K562 (cell line): ENCODE results near the gene CHPF. TPM values are rescaled to one million over a fixed set of nuclear protein-coding genes. Genes with fewer than 3 reads are reported as not detected.

ENCODE experiments used
- ATAC-seq: fragments of 200-7000 bp; cut with Tn5 transposase; 3 replicates; pipeline ENCODE4 v1.9.1; 2020; ENCODE audit warnings: moderate library complexity
- BruUV-seq: library from RNA; stranded (reverse); fragments of 400-500 nt; replicated peaks from 2 replicates; lab custom pipeline; 2021; lab: Mats Ljungman, UMichigan
- CTCF ChIA-PET: fragments of 300-600 bp; formaldehyde crosslinking; extraction: SDS; loops from one replicate; lab custom pipeline; 2021; ENCODE audit warnings: low intra/inter-chr PET ratio; lab: Yijun Ruan, JAX
- POLR2A ChIA-PET: fragments of 300-600, 350-650 bp; sonication (Branson Sonifier 250); formaldehyde crosslinking; extraction: SDS; loops from one replicate; lab custom pipeline; 2021; ENCODE audit warnings: antibody characterized with exemption, inconsistent platforms; lab: Yijun Ruan, JAX
- DNase-seq, 4 experiments: peaks; one replicate each; pipeline versions ENCODE4 v3.0.0 to v3.0.0-alpha.2; 2011 to 2018; ENCODE audit warnings: low spot score in 3 of 4, mixed read lengths in 3 of 4; ENCODE audit errors: extremely low read depth in 1 of 4
- FAIRE-seq: peaks from 2 replicates; lab custom pipeline; 2011; peaks lifted over from hg19 to GRCh38; lab: Jason Lieb, UNC
- H2AFZ ChIP-seq: 2 replicates; pipeline ENCODE4 v1.6.0; 2011; ENCODE audit warnings: low read depth, low read length, control low read depth, inconsistent platforms
- H3K27ac ChIP-seq: fragments of 200-600 bp; 3 replicates; pipeline ENCODE4 v1.8.0; 2011; ENCODE audit warnings: low read depth, mild to moderate bottlenecking, control low read depth, inconsistent platforms, low read length, moderate library complexity, mixed read lengths; ENCODE audit errors: extremely low read depth
- H3K27me3 ChIP-seq, 2 experiments: fragments of 300-600 bp in 1 of 2; 2 replicates in 1 of 2; 3 replicates in 1 of 2; pipeline versions ENCODE4 v1.6.0 to v1.8.0; 2011; ENCODE audit warnings: inconsistent platforms in 2 of 2, low read length in 2 of 2, mild to moderate bottlenecking in 1 of 2, mixed read lengths in 1 of 2, moderate library complexity in 1 of 2; ENCODE audit not compliant: control insufficient read depth in 2 of 2, insufficient read depth in 2 of 2
- H3K36me3 ChIP-seq: fragments of 300-600 bp; 3 replicates; pipeline ENCODE4 v1.8.0; 2011; ENCODE audit warnings: mild to moderate bottlenecking, low read length, inconsistent platforms; ENCODE audit not compliant: control insufficient read depth, insufficient read depth
- H3K4me1 ChIP-seq, 2 experiments: fragments of 200-600 bp in 1 of 2; replicated peaks in 1 of 2; 2 replicates in 1 of 2; 3 replicates in 1 of 2; pipeline versions ENCODE4 v1.5.1 to v1.8.0; 2011; ENCODE audit warnings: inconsistent platforms in 2 of 2, low read length in 2 of 2, mild to moderate bottlenecking in 1 of 2, mixed read lengths in 1 of 2, moderate library complexity in 1 of 2; ENCODE audit not compliant: control insufficient read depth in 2 of 2, insufficient read depth in 2 of 2
- H3K4me2 ChIP-seq: 2 replicates; pipeline ENCODE4 v1.6.1; 2011; ENCODE audit warnings: low read length, control low read depth, inconsistent platforms, mixed read lengths; ENCODE audit not compliant: insufficient read depth
- H3K4me3 ChIP-seq: fragments of 200-600 bp; sonication (generic), shearing (Covaris generic); 2 replicates; pipeline ENCODE4 v1.5.1; 2016; ENCODE audit warnings: control low read depth, inconsistent platforms
- H3K79me2 ChIP-seq: fragments of 200-600 bp; 3 replicates; pipeline ENCODE4 v1.8.0; 2011; ENCODE audit warnings: low read length, inconsistent platforms; ENCODE audit not compliant: control insufficient read depth, insufficient read depth
- H3K9ac ChIP-seq, 2 experiments: 2 replicates each; pipeline versions ENCODE4 v1.6.0 to v1.6.1; 2011; ENCODE audit warnings: low read depth in 2 of 2, low read length in 2 of 2, control low read depth in 1 of 2, inconsistent platforms in 1 of 2, mild to moderate bottlenecking in 1 of 2, mixed read lengths in 1 of 2; ENCODE audit not compliant: insufficient read depth in 1 of 2
- H3K9me1 ChIP-seq: one replicate; pipeline ENCODE4 v1.6.0; 2011; ENCODE audit warnings: inconsistent platforms, mild to moderate bottlenecking, low read length, moderate library complexity; ENCODE audit not compliant: control insufficient read depth, insufficient read depth
- H3K9me3 ChIP-seq: replicated peaks from 2 replicates; pipeline ENCODE4 v1.5.1; 2011; ENCODE audit warnings: low read depth, low read length, inconsistent platforms; ENCODE audit not compliant: control insufficient read depth, insufficient read depth
- H4K20me1 ChIP-seq: replicated peaks from 2 replicates; pipeline ENCODE4 v1.6.1; 2011; ENCODE audit warnings: low read length, inconsistent platforms, mixed read lengths; ENCODE audit not compliant: control insufficient read depth, insufficient read depth
- DIDO1 ChIP-seq: fragments of 450-650 bp; IDR thresholded peaks from 2 replicates; pipeline ENCODE4 v1.6.1; 2016; ENCODE audit warnings: low read depth, missing biosample characterization, missing genetic modification characterization
- DMBX1 ChIP-seq: fragments of 250-450 bp; sonication (Bioruptor Pico); IDR thresholded peaks from 2 replicates; pipeline ENCODE4 v1.8.0; 2022; ENCODE audit warnings: inconsistent platforms, mild to moderate bottlenecking, moderate library complexity, borderline replicate concordance
- ERF ChIP-seq: fragments of 450-650 bp; formaldehyde crosslinking; IDR thresholded peaks from 2 replicates; pipeline ENCODE4 v1.4.0; 2020; ENCODE audit warnings: mild to moderate bottlenecking, mixed read lengths
- ESRRA ChIP-seq: fragments of 450-650 bp; IDR thresholded peaks from 2 replicates; pipeline ENCODE4 v1.6.1; 2014; ENCODE audit warnings: low read depth, mild to moderate bottlenecking, moderate library complexity, borderline replicate concordance
- HDGF ChIP-seq: fragments of 450-650 bp; IDR thresholded peaks from 2 replicates; pipeline ENCODE4 v1.6.1; 2016
- LARP7 ChIP-seq: fragments of 450-650 bp; IDR thresholded peaks from 2 replicates; pipeline ENCODE4 v1.6.1; 2016
- MAZ ChIP-seq, 2 experiments: fragments of 450-650 bp in 1 of 2; sonication (generic) in 1 of 2; formaldehyde crosslinking; IDR thresholded peaks in 1 of 2; conservative IDR thresholded peaks in 1 of 2; 2 replicates each; pipeline versions ENCODE4 v1.4.0 to v1.5.0; 2020; ENCODE audit warnings: mild to moderate bottlenecking in 1 of 2, missing genetic modification reagents in 1 of 2
- NR1H2 ChIP-seq: sonication (generic); formaldehyde crosslinking; IDR thresholded peaks from 2 replicates; pipeline ENCODE4 v1.4.0; 2020; ENCODE audit warnings: mild to moderate bottlenecking, missing genetic modification reagents
- POLR2AphosphoS2 ChIP-seq: IDR thresholded peaks from 2 replicates; pipeline ENCODE4 v1.6.1; 2012; ENCODE audit warnings: low read length, improper control_type of control experiment
- PYGO2 ChIP-seq: fragments of 450-650 bp; IDR thresholded peaks from 2 replicates; pipeline ENCODE4 v1.6.1; 2016; ENCODE audit warnings: mild to moderate bottlenecking, missing genetic modification characterization, moderate library complexity, missing compliant biosample characterization
- RUNX1 ChIP-seq: sonication (generic); IDR thresholded peaks from 2 replicates; pipeline ENCODE4 v1.6.1; 2016; ENCODE audit warnings: antibody characterized with exemption, low read depth
- SMAD4 ChIP-seq: fragments of 250-450 bp; sonication (Bioruptor Pico); conservative IDR thresholded peaks from 2 replicates; pipeline ENCODE4 v1.8.0; 2021; ENCODE audit warnings: inconsistent platforms, mild to moderate bottlenecking, moderate library complexity
- SMARCC2 ChIP-seq: fragments of 450-650 bp; IDR thresholded peaks from 2 replicates; pipeline ENCODE4 v1.6.1; 2017; ENCODE audit warnings: antibody characterized with exemption, moderate library complexity, mild to moderate bottlenecking, low read depth
- TEAD2 ChIP-seq: fragments of 450-650 bp; IDR thresholded peaks from 2 replicates; pipeline ENCODE4 v1.6.1; 2016; ENCODE audit warnings: missing genetic modification characterization, control low read depth, missing compliant biosample characterization
- TGIF2 ChIP-seq: sonication (generic); formaldehyde crosslinking; IDR thresholded peaks from 2 replicates; pipeline ENCODE4 v1.8.1; 2022; ENCODE audit warnings: mild to moderate bottlenecking, missing genetic modification reagents, moderate library complexity
- ZFPM2 ChIP-seq: fragments of 250-450 bp; sonication (Bioruptor Pico); IDR thresholded peaks from 2 replicates; pipeline ENCODE4 v1.5.1; 2022; ENCODE audit warnings: mild to moderate bottlenecking
- ZNF165 ChIP-seq: fragments of 250-450 bp; sonication (Bioruptor Pico); IDR thresholded peaks from 2 replicates; pipeline ENCODE4 v1.4.0; 2020; ENCODE audit warnings: borderline replicate concordance
- ZNF695 ChIP-seq: fragments of 450-650 bp; formaldehyde crosslinking; IDR thresholded peaks from 2 replicates; pipeline ENCODE4 v1.4.0; 2020; ENCODE audit warnings: mild to moderate bottlenecking, moderate library complexity
- WGBS: fragments of 100-300 bp; shearing (Covaris generic); methylation state at CpG from one replicate; pipeline ENCODE4 v1.1.6; 2016; ENCODE audit warnings: low coverage, mixed read lengths; ENCODE audit not compliant: insufficient coverage; ENCODE audit errors: missing lambda C conversion rate; 5-methylcytosine and 5-hydroxymethylcytosine counted together
- in situ Hi-C: fragments of 300-500 bp; cut with MboI; formaldehyde crosslinking; loops from 4 replicates; pipeline ENCODE4 v1.15.0; 2018; ENCODE audit warnings: inconsistent platforms, mixed read lengths
- intact Hi-C: fragments of 100-400 bp; cut with micrococcal nuclease; formaldehyde crosslinking; loops from 2 replicates; pipeline ENCODE4 v1.14.2; 2022
- polyA plus RNA-seq, 8 experiments: library from polyadenylated mRNA; depleted of rRNA in 4 of 8; stranded (reverse) in 5 of 8; unstranded in 3 of 8; fragments of >200 nt; fragmentation: Nextera tagmentation in 2 of 8; fragmentation: Illumina TruSeq in 1 of 8; extraction: Ambion mirVana in 2 of 8; extraction: Trizol in 1 of 8; gene quantifications; 2 replicates each; pipeline versions ENCODE4 v1.2.1 to v1.2.3, GENCODE V29; 2011 to 2014; ENCODE audit warnings: inconsistent platforms in 1 of 8, missing spikeins in 1 of 8
- total RNA-seq, 7 experiments: library from RNA; depleted of rRNA in 6 of 7; stranded (reverse); fragments of >200 nt in 6 of 7; fragmentation: Illumina TruSeq in 2 of 7; extraction: Trizol in 2 of 7; gene quantifications; 2 replicates each; pipeline versions ENCODE4 v1.2.1 to v1.2.3, GENCODE V29; 2011 to 2021; ENCODE audit warnings: low replicate concordance in 1 of 7
- TF ChIP-seq, protein P1 (sequence below), 2 experiments: IDR thresholded peaks; 2 replicates each; pipeline ENCODE4 v1.6.1; 2012; ENCODE audit warnings: improper control_type of control experiment in 2 of 2, low read depth in 2 of 2, low read length in 2 of 2, borderline replicate concordance in 1 of 2

Gene CHPF
- total and polyA plus RNA-seq, 9 of the 15 experiments (the other 6 are each of a cell fraction or from before 2014, with no cell fraction given): 0.15 to 57.2 (median 7.9) TPM

DNA sequence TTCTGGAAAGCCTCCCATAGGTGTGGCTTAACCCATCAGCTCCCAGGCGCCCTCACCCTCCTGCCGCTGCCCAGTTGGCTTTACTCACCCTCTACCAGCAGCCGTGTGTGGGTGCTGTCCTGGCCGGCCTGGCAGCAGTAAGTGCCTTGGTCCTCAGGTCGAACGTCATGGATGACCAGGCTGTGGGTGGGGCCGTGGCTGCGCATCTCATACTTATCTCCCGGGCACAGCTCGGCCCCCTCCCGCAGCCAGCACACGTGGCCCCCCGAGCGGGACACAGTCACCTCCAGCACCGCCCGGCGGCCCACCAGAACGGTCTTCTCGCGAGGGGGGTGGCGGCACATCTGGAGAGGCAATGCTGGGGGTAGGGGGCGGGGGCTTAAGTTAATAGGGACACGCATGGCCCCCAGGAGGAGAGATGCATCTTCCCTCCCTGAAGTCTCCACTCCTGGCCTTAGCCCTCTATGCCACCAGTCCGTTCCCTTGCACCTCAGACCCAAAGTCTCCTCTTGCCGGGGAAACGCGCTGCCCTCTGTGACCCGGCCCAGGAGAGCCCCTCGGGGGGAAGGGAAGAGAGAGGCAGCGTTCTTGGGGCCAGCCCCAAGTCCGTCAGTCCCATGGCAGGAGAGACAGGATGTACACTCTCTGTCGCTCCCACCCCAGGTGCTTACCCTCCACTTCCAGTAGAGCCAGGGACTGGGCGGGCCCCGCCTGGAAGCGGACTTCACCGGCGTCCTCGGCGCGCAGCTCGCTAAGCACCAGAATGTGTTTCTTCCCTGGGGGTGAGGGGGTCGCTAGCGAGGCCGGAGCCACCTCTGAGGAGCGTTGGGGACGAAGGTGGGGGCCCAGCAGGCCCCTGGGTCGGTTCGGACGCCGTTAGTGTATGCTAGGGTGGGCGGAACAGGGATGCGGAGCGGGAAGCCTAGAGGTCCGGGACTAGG, 8.1 kb upstream of the CHPF start:
- peak overlapping the region; percentile 92 for H2AFZ ChIP-seq
- DNase-seq: peak; percentile 60 to 70 (median 61)
- TF ChIP-seq TGIF2 (CRISPR knock-in tag): no peak
- TF ChIP-seq PYGO2 (tag): no peak
- no peak for TF ChIP-seq ESRRA
- TF ChIP-seq ERF (CRISPR knock-in tag): no peak
- no peak for TF ChIP-seq RUNX1
- TF ChIP-seq, protein P1, sequence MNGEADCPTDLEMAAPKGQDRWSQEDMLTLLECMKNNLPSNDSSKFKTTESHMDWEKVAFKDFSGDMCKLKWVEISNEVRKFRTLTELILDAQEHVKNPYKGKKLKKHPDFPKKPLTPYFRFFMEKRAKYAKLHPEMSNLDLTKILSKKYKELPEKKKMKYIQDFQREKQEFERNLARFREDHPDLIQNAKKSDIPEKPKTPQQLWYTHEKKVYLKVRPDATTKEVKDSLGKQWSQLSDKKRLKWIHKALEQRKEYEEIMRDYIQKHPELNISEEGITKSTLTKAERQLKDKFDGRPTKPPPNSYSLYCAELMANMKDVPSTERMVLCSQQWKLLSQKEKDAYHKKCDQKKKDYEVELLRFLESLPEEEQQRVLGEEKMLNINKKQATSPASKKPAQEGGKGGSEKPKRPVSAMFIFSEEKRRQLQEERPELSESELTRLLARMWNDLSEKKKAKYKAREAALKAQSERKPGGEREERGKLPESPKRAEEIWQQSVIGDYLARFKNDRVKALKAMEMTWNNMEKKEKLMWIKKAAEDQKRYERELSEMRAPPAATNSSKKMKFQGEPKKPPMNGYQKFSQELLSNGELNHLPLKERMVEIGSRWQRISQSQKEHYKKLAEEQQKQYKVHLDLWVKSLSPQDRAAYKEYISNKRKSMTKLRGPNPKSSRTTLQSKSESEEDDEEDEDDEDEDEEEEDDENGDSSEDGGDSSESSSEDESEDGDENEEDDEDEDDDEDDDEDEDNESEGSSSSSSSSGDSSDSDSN (IDR thresholded peaks at IDR 0.05; ENCODE audit: borderline replicate concordance in 1 of 2, low read depth in 2 of 2, low read length in 2 of 2): no peak
- no peak for TF ChIP-seq MAZ (CRISPR knock-in tag; conservative IDR thresholded peaks at IDR 0.05 in 1 of 2, IDR thresholded peaks at IDR 0.05 in 1 of 2)
- no peak for TF ChIP-seq HDGF
- TF ChIP-seq ZNF165 (CRISPR knock-in tag): no peak
- TF ChIP-seq DIDO1: no peak
- TF ChIP-seq TEAD2 (tag): no peak
- no peak for TF ChIP-seq DMBX1 (CRISPR knock-in tag)
- TF ChIP-seq ZFPM2 (CRISPR knock-in tag): no peak
- TF ChIP-seq LARP7: no peak
- no peak for TF ChIP-seq NR1H2
- no peak for TF ChIP-seq SMAD4
- no peak for TF ChIP-seq POLR2AphosphoS2
- TF ChIP-seq ZNF695 (CRISPR knock-in tag): no peak
- TF ChIP-seq SMARCC2: no peak

More for the DNA sequence above, 8.1 kb upstream of the CHPF start:
- intact Hi-C loops: no loop called here
- ChIA-PET POLR2A (interaction anchor here (0.6 to 2.3 kb wide), 5 partner anchors 10 to 45 kb away, joined by 3 to 16 read pairs (median 3); partner anchors contain the start of gene OBSL1), CTCF (no interaction called here)
- Histone ChIP-seq H3K36me3 (no peaks in the 10 kb centered on the region), H3K9me3 (no peaks in the 10 kb centered on the region), H3K4me2 (peak overlapping the region; percentile 81), H3K9ac (peak overlapping the region; percentile 64 to 77), H4K20me1 (no peaks in the 10 kb centered on the region), H3K79me2 (no peaks in the 10 kb centered on the region), H3K27ac (peak overlapping the region; percentile 66; the same call in 2 of the 3 replicates), H3K4me1 (peaks cover 4 to 44% of the 10 kb centered on the region in 2 experiments; a peak in 3 of 5 replicates), H3K27me3 (peaks cover 0 to 8% of the 10 kb centered on the region in 2 experiments; a peak in 3 of 5 replicates), H3K9me1 (no peaks in the 10 kb centered on the region), H3K4me3 (peak overlapping the region; percentile 68)
- WGBS: 7% methylated on average over 26 of the region's 54 CpGs
- TSS peak; percentile 57 for BruUV-seq
- peak; percentile 68 for ATAC-seq
- FAIRE-seq: no peak
- in situ Hi-C loops: no loop called here
